H1 (cell line): ENCODE results near the gene LCORL. TPM values are rescaled to one million over a fixed set of nuclear protein-coding genes. Genes with fewer than 3 reads are reported as not detected.

Source experiments
- CTCF ChIA-PET: fragments of 300-600 bp; sonication (Branson Sonifier 250); formaldehyde crosslinking; loops from one replicate; lab custom pipeline; 2021; ENCODE audit not compliant: partially characterized antibody; lab: Charles Lee
- POLR2A ChIA-PET: fragments of 300-600 bp; sonication (Branson Sonifier 250); formaldehyde crosslinking; loops from one replicate; lab custom pipeline; 2021; ENCODE audit warnings: inconsistent platforms; ENCODE audit not compliant: partially characterized antibody; lab: Charles Lee
- DNase-seq, 2 experiments: peaks; one replicate each; pipeline versions ENCODE4 v3.0.0 to v3.0.0-alpha.2; 2010 to 2022; ENCODE audit warnings: low spot score in 2 of 2, low read depth in 1 of 2, mixed read lengths in 1 of 2
- FAIRE-seq: peaks from 2 replicates; lab custom pipeline; 2011; peaks lifted over from hg19 to GRCh38; lab: Jason Lieb, UNC
- H2AFZ ChIP-seq: 2 replicates; pipeline ENCODE4 v1.8.1; 2012; ENCODE audit warnings: low read length, inconsistent platforms
- H2AK5ac ChIP-seq: 2 replicates; pipeline ENCODE4 v1.6.1; 2013; ENCODE audit warnings: low read depth, low read length
- H2BK120ac ChIP-seq: replicated peaks from 2 replicates; pipeline ENCODE3; 2013; ENCODE audit warnings: low read depth, low read length, inconsistent platforms
- H2BK12ac ChIP-seq: 2 replicates; pipeline ENCODE4 v1.6.1; 2013; ENCODE audit warnings: low read depth, low read length
- H2BK15ac ChIP-seq: 2 replicates; pipeline ENCODE4 v1.6.1; 2013; ENCODE audit warnings: low read length
- H2BK20ac ChIP-seq: 2 replicates; pipeline ENCODE4 v1.6.1; 2013; ENCODE audit warnings: low read length
- H2BK5ac ChIP-seq: 2 replicates; pipeline ENCODE4 v1.6.1; 2013; ENCODE audit warnings: low read depth, low read length
- H3K14ac ChIP-seq: 2 replicates; pipeline ENCODE4 v1.6.1; 2013; ENCODE audit warnings: inconsistent platforms; ENCODE audit not compliant: insufficient read length
- H3K18ac ChIP-seq: 2 replicates; pipeline ENCODE4 v1.6.1; 2013; ENCODE audit warnings: low read length; ENCODE audit errors: extremely low read depth
- H3K23ac ChIP-seq: 2 replicates; pipeline ENCODE4 v1.6.1; 2013; ENCODE audit warnings: inconsistent platforms; ENCODE audit not compliant: insufficient read length
- H3K23me2 ChIP-seq: 2 replicates; pipeline ENCODE4 v1.6.1; 2013; ENCODE audit warnings: low read depth, low read length
- H3K27ac ChIP-seq: 2 replicates; pipeline ENCODE4 v1.6.1; 2011; ENCODE audit warnings: low read depth, low read length, inconsistent platforms
- H3K27me3 ChIP-seq, 4 experiments: replicated peaks in 1 of 4; 1 replicate in 1 of 4; 2 replicates in 3 of 4; pipeline versions ENCODE4 v1.6.1 to v1.8.1; 2011 to 2013; ENCODE audit warnings: low read length in 3 of 4, mild to moderate bottlenecking in 3 of 4, inconsistent platforms in 2 of 4, mixed read lengths in 2 of 4, moderate library complexity in 1 of 4; ENCODE audit not compliant: control insufficient read depth in 3 of 4, insufficient read depth in 3 of 4; ENCODE audit errors: extremely low read depth in 1 of 4
- H3K36me3 ChIP-seq, 4 experiments: 2 replicates each; pipeline versions ENCODE4 v1.6.1 to v1.8.1; 2011 to 2013; ENCODE audit warnings: mild to moderate bottlenecking in 4 of 4, low read length in 3 of 4, moderate library complexity in 2 of 4, control low read depth in 1 of 4, inconsistent platforms in 1 of 4; ENCODE audit not compliant: insufficient read depth in 4 of 4, control insufficient read depth in 2 of 4
- H3K4ac ChIP-seq: replicated peaks from 2 replicates; pipeline ENCODE3; 2013; ENCODE audit warnings: low read length, low read depth, mixed read lengths, inconsistent platforms; ENCODE audit not compliant: insufficient read length
- H3K4me1 ChIP-seq, 4 experiments: replicated peaks in 1 of 4; 1 replicate in 1 of 4; 2 replicates in 3 of 4; pipeline versions ENCODE4 v1.6.1 to v1.8.1; 2011 to 2013; ENCODE audit warnings: low read length in 3 of 4, inconsistent platforms in 2 of 4, mixed read lengths in 1 of 4; ENCODE audit not compliant: insufficient read depth in 4 of 4, control insufficient read depth in 3 of 4
- H3K4me2 ChIP-seq, 2 experiments: 2 replicates each; pipeline versions ENCODE4 v1.6.1 to v1.8.1; 2011 to 2013; ENCODE audit warnings: low read depth in 2 of 2, low read length in 2 of 2, control low read depth in 1 of 2, inconsistent platforms in 1 of 2, mild to moderate bottlenecking in 1 of 2; ENCODE audit not compliant: insufficient read depth in 1 of 2
- H3K4me3 ChIP-seq, 4 experiments: fragments of 200-600, 300-600 bp in 1 of 4; sonication (generic), shearing (Covaris generic), sonication (Bioruptor Twin) in 1 of 4; 2 replicates each; pipeline versions ENCODE4 v1.5.1 to v1.8.1; 2011 to 2016; ENCODE audit warnings: low read length in 4 of 4, low read depth in 3 of 4, control low read depth in 2 of 4, inconsistent platforms in 2 of 4, mild to moderate bottlenecking in 2 of 4, mixed read lengths in 1 of 4, moderate library complexity in 1 of 4; ENCODE audit not compliant: insufficient read depth in 2 of 4; ENCODE audit errors: extremely low read depth in 1 of 4
- H3K56ac ChIP-seq: replicated peaks from 2 replicates; pipeline ENCODE3; 2013; ENCODE audit warnings: low read depth, mild to moderate bottlenecking, mixed read lengths, low read length, inconsistent platforms; ENCODE audit not compliant: insufficient read length
- H3K79me1 ChIP-seq: 2 replicates; pipeline ENCODE4 v1.6.1; 2013; ENCODE audit warnings: low read depth, low read length, control low read depth
- H3K79me2 ChIP-seq, 2 experiments: 2 replicates each; pipeline versions ENCODE4 v1.6.1 to v1.8.1; 2012 to 2013; ENCODE audit warnings: low read length in 2 of 2, mild to moderate bottlenecking in 2 of 2, inconsistent platforms in 1 of 2; ENCODE audit not compliant: insufficient read depth in 2 of 2, control insufficient read depth in 1 of 2
- H3K9ac ChIP-seq, 4 experiments: replicated peaks in 1 of 4; 1 replicate in 1 of 4; 2 replicates in 3 of 4; pipeline versions ENCODE4 v1.6.1 to v1.8.1; 2011 to 2013; ENCODE audit warnings: low read depth in 3 of 4, low read length in 3 of 4, control low read depth in 2 of 4, mild to moderate bottlenecking in 2 of 4, moderate library complexity in 2 of 4, inconsistent platforms in 1 of 4; ENCODE audit errors: extremely low read depth in 1 of 4
- H3K9me3 ChIP-seq, 2 experiments: 2 replicates each; pipeline versions ENCODE4 v1.6.1 to v1.8.1; 2012 to 2013; ENCODE audit warnings: mild to moderate bottlenecking in 2 of 2, moderate library complexity in 2 of 2, control low read depth in 1 of 2, inconsistent platforms in 1 of 2, low read depth in 1 of 2, low read length in 1 of 2, mixed read lengths in 1 of 2; ENCODE audit not compliant: insufficient read depth in 2 of 2
- H4K20me1 ChIP-seq, 2 experiments: replicated peaks in 1 of 2; 2 replicates each; pipeline versions ENCODE3 to v1.8.1; 2011 to 2013; ENCODE audit warnings: inconsistent platforms in 2 of 2, low read length in 2 of 2, mild to moderate bottlenecking in 1 of 2; ENCODE audit not compliant: insufficient read depth in 2 of 2, control insufficient read depth in 1 of 2
- H4K5ac ChIP-seq: 2 replicates; pipeline ENCODE4 v1.6.1; 2013; ENCODE audit warnings: low read length, low read depth, mixed read lengths, inconsistent platforms; ENCODE audit not compliant: insufficient read length
- H4K8ac ChIP-seq: 2 replicates; pipeline ENCODE4 v1.8.0; 2013; ENCODE audit warnings: mild to moderate bottlenecking, moderate library complexity, low read length, inconsistent platforms; ENCODE audit not compliant: insufficient read depth; ENCODE audit errors: extremely low read depth
- H4K91ac ChIP-seq: replicated peaks from 2 replicates; pipeline ENCODE3; 2013; ENCODE audit warnings: low read length, mixed read lengths, inconsistent platforms; ENCODE audit not compliant: insufficient read length
- ATF3 ChIP-seq: IDR thresholded peaks from 2 replicates; pipeline ENCODE4 v1.6.1; 2011; ENCODE audit warnings: low read depth, mild to moderate bottlenecking, low read length; ENCODE audit not compliant: insufficient read depth
- CBX8 ChIP-seq: fragments of 300-800, 300-1000 bp; sonication (generic); IDR thresholded peaks from 2 replicates; pipeline ENCODE4 v1.7.1; 2016; ENCODE audit warnings: low read depth, low read length, borderline replicate concordance
- EP300 ChIP-seq, 2 experiments: IDR thresholded peaks; 1 replicate in 1 of 2; 2 replicates in 1 of 2; pipeline ENCODE4 v1.6.1; 2011 to 2012; ENCODE audit warnings: low read depth in 2 of 2, low read length in 2 of 2, mild to moderate bottlenecking in 2 of 2, borderline replicate concordance in 1 of 2, inconsistent platforms in 1 of 2, moderate library complexity in 1 of 2
- EZH2 ChIP-seq: fragments of 200-600 bp; sonication (generic); IDR thresholded peaks from 2 replicates; pipeline ENCODE4 v1.7.1; 2012; ENCODE audit warnings: low read depth, mild to moderate bottlenecking, moderate library complexity, low read length, inconsistent platforms; ENCODE audit not compliant: severe bottlenecking
- POU5F1 ChIP-seq: IDR thresholded peaks from 2 replicates; pipeline ENCODE4 v1.6.1; 2011; ENCODE audit warnings: low read depth, mild to moderate bottlenecking, low read length, moderate library complexity
- RBBP5 ChIP-seq: IDR thresholded peaks from 2 replicates; pipeline ENCODE4 v1.7.1; 2012; ENCODE audit warnings: low read depth, mild to moderate bottlenecking, inconsistent platforms, low read length, moderate library complexity, borderline replicate concordance
- SAP30 ChIP-seq: fragments of 300-600 bp; sonication (generic); IDR thresholded peaks from 2 replicates; pipeline ENCODE4 v1.7.1; 2012; ENCODE audit warnings: low read length, moderate library complexity, mild to moderate bottlenecking, inconsistent platforms; ENCODE audit not compliant: insufficient read depth, insufficient replicate concordance
- SIRT6 ChIP-seq: IDR thresholded peaks from one replicate; pipeline ENCODE4 v1.7.1; 2012; ENCODE audit warnings: low read length, inconsistent platforms
- SRF ChIP-seq: IDR thresholded peaks from 2 replicates; pipeline ENCODE4 v1.6.1; 2011; ENCODE audit warnings: mild to moderate bottlenecking, low read depth, low read length, moderate library complexity
- TAF7 ChIP-seq: optimal IDR thresholded peaks from 2 replicates; pipeline ENCODE3; 2011; ENCODE audit warnings: low read depth, mild to moderate bottlenecking, inconsistent platforms, low read length, moderate library complexity, borderline replicate concordance
- YY1 ChIP-seq: IDR thresholded peaks from 2 replicates; pipeline ENCODE4 v1.6.1; 2011; ENCODE audit warnings: low read depth, mild to moderate bottlenecking, low read length
- WGBS, 2 experiments: shearing (Covaris generic) in 1 of 2; methylation state at CpG; one replicate each; pipeline versions ENCODE4 v1.1.6 to v1.1.7; 2013 to 2015; ENCODE audit warnings: low lambda C conversion rate in 2 of 2, mixed read lengths in 2 of 2, inconsistent platforms in 1 of 2, low coverage in 1 of 2, missing lambda C conversion rate in 1 of 2; ENCODE audit not compliant: insufficient replicate concordance in 2 of 2, insufficient coverage in 1 of 2, insufficient read length in 1 of 2; ENCODE audit errors: extremely low coverage in 1 of 2, missing lambda C conversion rate in 1 of 2; 5-methylcytosine and 5-hydroxymethylcytosine counted together
- polyA plus RNA-seq, 7 experiments: library from polyadenylated mRNA; depleted of rRNA in 3 of 7; stranded (reverse) in 5 of 7; unstranded in 2 of 7; fragments of >200 nt in 5 of 7; fragments of 200-250 nt in 2 of 7; gene quantifications; 1 replicate in 5 of 7; 2 replicates in 1 of 7; 4 replicates in 1 of 7; pipeline versions ENCODE4 v1.2.1 to v1.2.3, GENCODE V29; 2011 to 2013; ENCODE audit warnings: missing spikeins in 2 of 7, mixed read lengths in 2 of 7
- total RNA-seq: library from RNA; stranded (reverse); fragmentation: NEBNext Ultra II Directional; extraction: Animal tissue kit (Norgen Biotek cat#: 25700); gene quantifications from 2 replicates; pipeline ENCODE4 v1.2.1, GENCODE V29; 2021

The LCORL gene
- total and polyA plus RNA-seq, 2 of the 8 experiments (the other 6 are each of a cell fraction or from before 2014, with no cell fraction given): 2.2 to 19.2 TPM

- CTCF ChIA-PET: no interaction called here
- no peak overlapping the region for H3K18ac ChIP-seq
- FAIRE-seq: no peak
Measured at GRCh38 chr4:17966312-17966711, 55.2 kb downstream of the LCORL start.

More at GRCh38 chr4:17966312-17966711, 55.2 kb downstream of the LCORL start:
- Histone ChIP-seq H3K79me2 (peaks cover 0 to 8% of the 10 kb centered on the region in 2 experiments; a peak in 2 of 4 replicates), H3K4me3 (no peak overlapping the region), H3K9me3 (no peaks in the 10 kb centered on the region), H3K4me1 (peaks cover 0 to 3% (median under 1%) of the 10 kb centered on the region in 4 experiments; a peak in 1 of 7 replicates), H3K4me2 (no peak overlapping the region), H4K91ac (no peak overlapping the region), H3K9ac (no peak overlapping the region), H4K8ac (no peak overlapping the region), H3K23me2 (no peaks in the 10 kb centered on the region), H3K4ac (no peak overlapping the region), H2BK12ac (no peak overlapping the region), H4K20me1 (no peaks in the 10 kb centered on the region), H3K27me3 (no peaks in the 10 kb centered on the region), H3K23ac (no peak overlapping the region), H2AK5ac (no peak overlapping the region), H2AFZ (no peak overlapping the region), H2BK15ac (no peak overlapping the region), H3K56ac (no peak overlapping the region), H3K36me3 (peaks cover 0 to 4% (median 0%) of the 10 kb centered on the region in 4 experiments; a peak in 1 of 8 replicates), H2BK20ac (no peak overlapping the region), H2BK5ac (no peak overlapping the region), H3K14ac (no peak overlapping the region), H3K79me1 (no peaks in the 10 kb centered on the region), H4K5ac (no peak overlapping the region), H2BK120ac (no peak overlapping the region), H3K27ac (no peak overlapping the region)
- 100% methylated on average over 1 of the region's 1 CpG; no CpG with 5 or more reads in 1 of the 2 experiments for WGBS, 2 experiments
- DNase-seq: no peak
- TF ChIP-seq POU5F1 (no peak), EP300 (IDR thresholded peaks at IDR 0.05; ENCODE audit: borderline replicate concordance in 1 of 2, low read depth in 2 of 2, low read length in 2 of 2) (no peak), ATF3 (no peak), RBBP5 (no peak), EZH2 (no peak), SIRT6 (no peak), TAF7 (no peak), SRF (no peak), SAP30 (no peak), YY1 (no peak), CBX8 (no peak)
- POLR2A ChIA-PET: no interaction called here
